Heart left ventricle (tissue), 16 donors: ENCODE measurements around the gene NRCAM. TPM values are rescaled to one million over a fixed set of nuclear protein-coding genes. Genes with fewer than 3 reads are reported as not detected.

Source experiments
- ATAC-seq, 4 donors: fragments of 200-7000 bp; cut with Tn5 transposase; one replicate each; pipeline ENCODE4 v1.9.1; 2020 to 2022; ENCODE audit warnings: moderate library complexity in 4 of 4, mild to moderate bottlenecking in 3 of 4, moderate number of reproducible peaks in 1 of 4
- DNase-seq, 5 donors: peaks; one replicate each; pipeline ENCODE4 v3.0.0-alpha.2; 2020
- H3K27ac ChIP-seq, 12 donors: fragments of 200-600 bp; sonication (generic) in 4 of 12; one replicate each; pipeline versions ENCODE4 v1.5.0 to v1.8.0; 2016 to 2022; ENCODE audit warnings: mild to moderate bottlenecking in 2 of 12
- H3K27me3 ChIP-seq, 9 donors: fragments of 200-600 bp; sonication (generic) in 2 of 9; one replicate each; pipeline versions ENCODE4 v1.5.1 to v1.8.0; 2016 to 2022; ENCODE audit warnings: mild to moderate bottlenecking in 3 of 9
- H3K36me3 ChIP-seq, 9 donors: fragments of 200-600 bp; sonication (generic) in 2 of 9; one replicate each; pipeline versions ENCODE4 v1.5.0 to v1.8.0; 2018 to 2022; ENCODE audit warnings: mild to moderate bottlenecking in 2 of 9
- H3K4me1 ChIP-seq, 12 donors: fragments of 200-600 bp; sonication (generic) in 4 of 12; one replicate each; pipeline versions ENCODE4 v1.5.0 to v1.8.0; 2016 to 2022; ENCODE audit warnings: mild to moderate bottlenecking in 3 of 12
- H3K4me3 ChIP-seq, 12 donors: fragments of 200-600 bp; sonication (generic) in 4 of 12; one replicate each; pipeline versions ENCODE4 v1.5.0 to v1.8.0; 2017 to 2022; ENCODE audit warnings: mild to moderate bottlenecking in 9 of 12, moderate library complexity in 4 of 12
- H3K9me3 ChIP-seq, 12 donors: fragments of 200-600 bp; sonication (generic) in 4 of 12; one replicate each; pipeline versions ENCODE4 v1.5.0 to v1.8.0; 2016 to 2022; ENCODE audit warnings: mild to moderate bottlenecking in 1 of 12
- POLR2A ChIP-seq, 2 donors: fragments of 450-650 bp; IDR thresholded peaks; one replicate each; pipeline ENCODE4 v1.6.1; 2017; ENCODE audit warnings: antibody characterized with exemption in 2 of 2, mild to moderate bottlenecking in 2 of 2, moderate library complexity in 2 of 2
- WGBS, 4 donors: extraction: QIAGEN DNeasy Blood & Tissue Kit in 2 of 4; methylation state at CpG; one replicate each; pipeline versions ENCODE4 v1.1.5 to v1.1.7; 2013 to 2018; 5-methylcytosine and 5-hydroxymethylcytosine counted together
- intact Hi-C, 10 donors: fragments of 100-400 bp; cut with DNase I; formaldehyde crosslinking; loops; one replicate each; pipeline versions ENCODE4 v1.11.1 to v1.14.2; 2022
- polyA plus RNA-seq, 2 donors: library from polyadenylated mRNA; stranded (reverse); fragments of 200-250 nt; gene quantifications; one replicate each; pipeline ENCODE4 v1.2.3, GENCODE V29; 2013
- total RNA-seq, 9 donors: library from RNA; depleted of rRNA in 2 of 9; stranded (reverse); fragments of >200 nt in 2 of 9; fragmentation: NEBNext Ultra II Directional in 3 of 9; extraction: Animal tissue kit (Norgen Biotek cat#: 25700) in 3 of 9; gene quantifications; one replicate each; pipeline versions ENCODE4 v1.1.0 to v1.2.4, GENCODE V29; 2016 to 2023
- TF ChIP-seq, protein P1 (sequence below), 12 donors: fragments of 200-600 bp; sonication (generic) in 4 of 12; IDR thresholded peaks; one replicate each; pipeline versions ENCODE4 v1.5.0 to v1.8.0; 2018 to 2022; ENCODE audit warnings: antibody characterized with exemption in 12 of 12, mild to moderate bottlenecking in 5 of 12
- donor health status: ischemic (EF 13 %, LVEDD 7.1; RV severe dilation, severe dysfunction).
- donor health status: healthy with polysubstance abuse.
- donor health status: DM: no; HTN: yes; CAD: no.
- donor health status: DM: no; HTN: no; CAD: no.
- donor health status: ischemic (EF 25% LVEDD 6.9; RV normal size, moderate dysfunction).
- donor health status: ischemic (EF 25% LVEDD 5.7; RV mildly dilated, moderate dysfunction).
- donor health status: healthy.
- donor health status: DM: yes; HTN: yes; CAD: no.
- donor health status: ischemic (EF 35%, LVEDD 5.7; RV mildly dilated, moderate dysfunction).
- donor health status: nonischemic (EF 11% LVEDD 7.7; RV severe dilation, severe dysfunction).
- donor health status: DM: yes; HTN: yes; CAD: no.
- donor health status: PGD.
- donor health status: ischemic (EF 29% LVEDD 5.4; RV normal size, mild dysfunction).
- donor health status: nonischemic (EF 23%, LVEDD 6.1; RV moderate dilation, normal function).

NRCAM gene
- total and polyA plus RNA-seq, 11 donors = 0.07 to 2.5 (median 0.36) TPM

DNA sequence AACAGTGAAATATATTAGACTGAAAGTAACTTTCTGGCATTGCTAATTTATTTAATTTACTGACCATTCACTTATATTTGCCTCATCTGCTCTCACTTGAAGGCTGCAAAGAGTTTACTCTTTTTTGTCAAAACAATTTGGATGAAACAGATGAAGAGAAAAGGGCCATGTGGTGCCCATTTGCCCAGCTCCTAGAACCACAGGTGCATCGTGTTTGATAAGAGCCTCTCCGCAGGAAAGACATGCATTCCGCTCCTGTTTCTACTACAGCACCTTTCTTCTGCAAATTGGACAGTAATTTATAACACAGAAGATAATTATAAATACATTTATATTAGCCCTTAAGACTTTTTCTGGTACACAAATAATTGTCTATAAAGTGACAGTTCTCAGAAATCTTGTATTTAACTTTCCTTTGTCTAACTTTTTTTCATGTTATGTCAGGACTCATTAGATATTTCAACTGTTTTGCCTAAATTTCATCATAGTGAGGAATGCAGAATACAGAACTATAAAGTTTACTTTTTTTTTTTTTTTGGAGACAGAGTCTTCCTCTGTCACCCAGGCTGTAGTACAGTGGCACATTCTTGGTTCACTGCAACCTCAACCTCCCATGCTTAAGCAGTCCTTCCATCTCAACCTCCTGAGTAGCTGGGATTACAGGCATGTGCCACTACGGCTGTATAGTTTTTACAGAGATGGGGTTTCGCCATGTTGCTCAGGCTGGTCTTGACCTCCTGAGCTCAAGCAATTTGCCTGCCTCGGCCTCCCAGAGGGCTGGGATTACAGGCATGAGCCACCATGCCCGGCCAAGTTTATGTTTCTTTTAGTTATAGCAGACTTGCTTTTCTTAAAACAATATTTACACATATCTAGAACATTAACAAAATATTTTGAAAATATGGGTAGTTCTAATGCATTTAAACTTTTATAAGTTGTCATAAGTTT lies 326.9 kb downstream of the NRCAM start:
- Histone ChIP-seq H3K4me1 (no peaks in the 10 kb centered on the region), H3K27ac (no peak overlapping the region), H3K27me3 (no peaks in the 10 kb centered on the region), H3K9me3 (no peaks in the 10 kb centered on the region), H3K4me3 (no peak overlapping the region), H3K36me3 (no peaks in the 10 kb centered on the region)
- intact Hi-C loops = no loop called here
- TF ChIP-seq POLR2A (IDR thresholded peaks at IDR 0.05) = no peak
- TF ChIP-seq, protein P1, sequence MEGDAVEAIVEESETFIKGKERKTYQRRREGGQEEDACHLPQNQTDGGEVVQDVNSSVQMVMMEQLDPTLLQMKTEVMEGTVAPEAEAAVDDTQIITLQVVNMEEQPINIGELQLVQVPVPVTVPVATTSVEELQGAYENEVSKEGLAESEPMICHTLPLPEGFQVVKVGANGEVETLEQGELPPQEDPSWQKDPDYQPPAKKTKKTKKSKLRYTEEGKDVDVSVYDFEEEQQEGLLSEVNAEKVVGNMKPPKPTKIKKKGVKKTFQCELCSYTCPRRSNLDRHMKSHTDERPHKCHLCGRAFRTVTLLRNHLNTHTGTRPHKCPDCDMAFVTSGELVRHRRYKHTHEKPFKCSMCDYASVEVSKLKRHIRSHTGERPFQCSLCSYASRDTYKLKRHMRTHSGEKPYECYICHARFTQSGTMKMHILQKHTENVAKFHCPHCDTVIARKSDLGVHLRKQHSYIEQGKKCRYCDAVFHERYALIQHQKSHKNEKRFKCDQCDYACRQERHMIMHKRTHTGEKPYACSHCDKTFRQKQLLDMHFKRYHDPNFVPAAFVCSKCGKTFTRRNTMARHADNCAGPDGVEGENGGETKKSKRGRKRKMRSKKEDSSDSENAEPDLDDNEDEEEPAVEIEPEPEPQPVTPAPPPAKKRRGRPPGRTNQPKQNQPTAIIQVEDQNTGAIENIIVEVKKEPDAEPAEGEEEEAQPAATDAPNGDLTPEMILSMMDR (IDR thresholded peaks at IDR 0.05) = no peak
- DNase-seq = no peak
- no peak for ATAC-seq
- 93 to 95% (median 93%) methylated on average over 7 of the region's 7 CpGs for WGBS, 4 donors

DNA sequence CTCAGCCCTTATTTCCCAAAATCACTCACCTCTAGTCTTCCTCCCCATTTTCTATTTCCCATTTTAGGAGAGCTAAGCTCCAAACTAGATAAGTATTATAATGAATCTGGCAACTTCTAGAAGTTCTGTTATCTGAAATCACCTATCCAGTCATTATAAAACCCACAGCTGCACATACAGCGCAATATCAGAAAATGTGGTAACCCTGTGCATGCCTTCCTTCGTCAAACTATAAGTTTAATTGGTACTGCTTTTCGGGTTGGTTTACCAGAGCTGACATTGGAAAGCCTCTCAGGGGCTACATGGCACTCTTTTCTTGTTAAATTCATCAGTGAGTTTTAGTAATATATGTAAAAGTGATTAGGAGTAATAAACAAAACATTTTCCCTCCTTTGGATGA lies 327.7 kb downstream of the NRCAM start:
- ATAC-seq = no peak
- Histone ChIP-seq H3K27me3 (no peaks in the 10 kb centered on the region), H3K9me3 (no peaks in the 10 kb centered on the region), H3K27ac (no peak overlapping the region), H3K4me3 (no peak overlapping the region), H3K36me3 (no peaks in the 10 kb centered on the region), H3K4me1 (no peaks in the 10 kb centered on the region)
- WGBS, 4 donors = 95 to 97% (median 96%) methylated on average over 3 of the region's 3 CpGs
- TF ChIP-seq, protein P1 (IDR thresholded peaks at IDR 0.05) = no peak
- no peak for TF ChIP-seq POLR2A (IDR thresholded peaks at IDR 0.05)
- intact Hi-C loops = no loop called here
- no peak for DNase-seq

DNA sequence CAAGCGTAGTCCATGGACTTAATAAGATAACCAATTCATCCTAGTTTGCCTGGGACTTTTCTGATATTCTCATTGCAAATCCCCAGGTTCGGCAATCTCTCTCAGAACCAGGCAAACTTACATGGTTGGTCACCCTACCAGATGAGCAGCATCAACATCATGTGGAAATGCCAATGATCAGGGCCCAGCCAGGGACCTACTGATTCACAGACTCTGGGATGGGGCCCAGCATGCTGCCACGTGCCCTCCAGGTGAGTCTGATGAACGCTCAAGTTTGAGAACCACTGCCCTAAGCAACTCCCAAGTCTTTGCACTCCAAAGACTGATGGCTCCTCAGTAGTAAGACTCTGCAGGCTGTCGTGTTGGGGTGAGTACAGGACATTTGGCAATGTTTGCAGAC lies 328.8 kb downstream of the NRCAM start:
- Histone ChIP-seq H3K4me1 (no peaks in the 10 kb centered on the region), H3K36me3 (no peaks in the 10 kb centered on the region), H3K27ac (no peak overlapping the region), H3K4me3 (no peak overlapping the region), H3K9me3 (no peaks in the 10 kb centered on the region), H3K27me3 (no peaks in the 10 kb centered on the region)
- TF ChIP-seq POLR2A (IDR thresholded peaks at IDR 0.05) = no peak
- TF ChIP-seq, protein P1 (IDR thresholded peaks at IDR 0.05) = no peak
- no peak for ATAC-seq
- DNase-seq = no peak
- 85 to 93% (median 91%) methylated on average over 5 of the region's 5 CpGs for WGBS, 4 donors
- intact Hi-C loops = no loop called here

DNA sequence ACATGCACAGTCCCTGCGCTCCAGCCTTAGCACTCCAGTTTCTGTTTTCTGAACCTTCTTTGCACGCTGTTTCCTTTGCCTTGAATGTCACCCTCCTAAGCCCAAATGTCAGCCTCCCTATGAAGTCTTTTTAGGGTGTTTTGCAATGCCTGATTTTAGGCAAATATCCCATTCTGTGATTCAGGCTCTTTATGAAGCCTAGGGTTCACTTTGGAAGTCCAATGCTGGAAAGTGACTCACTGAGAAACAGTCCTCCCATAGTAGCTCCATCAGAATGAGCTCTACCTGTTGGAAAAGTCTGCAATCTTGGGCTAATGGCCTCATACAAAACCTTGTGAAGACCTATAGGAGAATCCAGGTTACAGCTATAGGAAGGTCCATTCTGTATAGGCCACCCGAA lies 331.4 kb downstream of the NRCAM start:
- Histone ChIP-seq H3K36me3 (no peaks in the 10 kb centered on the region), H3K4me3 (no peak overlapping the region), H3K27ac (no peak overlapping the region), H3K27me3 (no peaks in the 10 kb centered on the region), H3K4me1 (peaks cover 0 to 3% (median 0%) of the 10 kb centered on the region in 12 donors), H3K9me3 (no peaks in the 10 kb centered on the region)
- intact Hi-C loops = no loop called here
- WGBS, 4 donors = 95 to 98% (median 95%) methylated on average over 3 of the region's 3 CpGs
- no peak for DNase-seq
- TF ChIP-seq POLR2A (IDR thresholded peaks at IDR 0.05) = no peak
- TF ChIP-seq, protein P1 (IDR thresholded peaks at IDR 0.05) = no peak
- no peak for ATAC-seq
